SK-N-SH treated with all-trans-retinoic acid at 6 μM for 48 hours (cell line): ENCODE data around the gene COL23A1.

Source experiments
- ATAC-seq: fragments of 200-7000 bp; cut with Tn5 transposase; 3 replicates; pipeline ENCODE4 v1.9.1; 2020; ENCODE audit warnings: mild to moderate bottlenecking, moderate library complexity
- ARNTL ChIP-seq: fragments of 450-650 bp; formaldehyde crosslinking; IDR thresholded peaks from 2 replicates; pipeline ENCODE4 v1.5.0; 2020; ENCODE audit warnings: low read depth, mild to moderate bottlenecking, moderate library complexity, borderline replicate concordance
- BACH2 ChIP-seq: fragments of 250-450 bp; sonication (Bioruptor Pico); IDR thresholded peaks from 2 replicates; pipeline ENCODE4 v1.9.0; 2021; ENCODE audit warnings: mild to moderate bottlenecking, borderline replicate concordance
- CSDC2 ChIP-seq: fragments of 250-450 bp; sonication (Bioruptor Pico); IDR thresholded peaks from 2 replicates; pipeline ENCODE4 v1.5.0; 2020; ENCODE audit warnings: mild to moderate bottlenecking, moderate library complexity
- ESRRG ChIP-seq: fragments of 250-450 bp; sonication (Bioruptor Pico); IDR thresholded peaks from 2 replicates; pipeline ENCODE4 v1.6.1; 2021; ENCODE audit warnings: mild to moderate bottlenecking
- GLIS3 ChIP-seq: fragments of 250-450 bp; sonication (Bioruptor Pico); IDR thresholded peaks from 2 replicates; pipeline ENCODE4 v1.5.0; 2020; ENCODE audit warnings: mild to moderate bottlenecking, moderate library complexity
- ISL1 ChIP-seq: fragments of 250-450 bp; sonication (Bioruptor Pico); IDR thresholded peaks from 2 replicates; pipeline ENCODE4 v2.1.2; 2022; ENCODE audit warnings: mild to moderate bottlenecking, moderate library complexity
- PPARA ChIP-seq: fragments of 250-450 bp; sonication (Bioruptor Pico); IDR thresholded peaks from 2 replicates; pipeline ENCODE4 v1.5.0; 2020; ENCODE audit warnings: mild to moderate bottlenecking, borderline replicate concordance
- SNAI2 ChIP-seq: fragments of 250-450 bp; sonication (Bioruptor Pico); IDR thresholded peaks from 2 replicates; pipeline ENCODE4 v1.5.0; 2020; ENCODE audit warnings: mild to moderate bottlenecking, moderate library complexity
- TCF4 ChIP-seq: fragments of 250-450 bp; sonication (Bioruptor Pico); IDR thresholded peaks from 2 replicates; pipeline ENCODE4 v1.8.0; 2021; ENCODE audit warnings: mild to moderate bottlenecking, moderate library complexity, borderline replicate concordance
- TOX ChIP-seq: fragments of 250-450 bp; sonication (Bioruptor Pico); IDR thresholded peaks from 2 replicates; pipeline ENCODE4 v1.8.0; 2021; ENCODE audit warnings: mild to moderate bottlenecking, moderate library complexity, borderline replicate concordance
- ZC3H10 ChIP-seq: fragments of 250-450 bp; sonication (Bioruptor Pico); IDR thresholded peaks from 2 replicates; pipeline ENCODE4 v1.5.1; 2021; ENCODE audit warnings: mild to moderate bottlenecking, moderate library complexity
- ZFP3 ChIP-seq: fragments of 250-450 bp; sonication (Bioruptor Pico); IDR thresholded peaks from 2 replicates; pipeline ENCODE4 v1.5.0; 2020; ENCODE audit warnings: mild to moderate bottlenecking, moderate library complexity
- ZFP30 ChIP-seq: fragments of 450-650 bp; formaldehyde crosslinking; IDR thresholded peaks from 2 replicates; pipeline ENCODE4 v1.5.0; 2022; ENCODE audit warnings: mild to moderate bottlenecking, moderate library complexity
- ZNF70 ChIP-seq: fragments of 450-650 bp; formaldehyde crosslinking; IDR thresholded peaks from 2 replicates; pipeline ENCODE4 v1.5.0; 2020; ENCODE audit warnings: mild to moderate bottlenecking, moderate library complexity
- TF ChIP-seq, protein P1 (sequence below): fragments of 250-450 bp; sonication (Bioruptor Pico); IDR thresholded peaks from 2 replicates; pipeline ENCODE4 v1.5.0; 2020; ENCODE audit warnings: mild to moderate bottlenecking, moderate library complexity
- TF ChIP-seq, protein P2 (sequence below): fragments of 250-450 bp; sonication (Bioruptor Pico); IDR thresholded peaks from 2 replicates; pipeline ENCODE4 v1.8.0; 2021; ENCODE audit warnings: low read depth, mild to moderate bottlenecking, moderate library complexity, borderline replicate concordance
- TF ChIP-seq, protein P3 (sequence below): fragments of 250-450 bp; sonication (Bioruptor Pico); IDR thresholded peaks from 2 replicates; pipeline ENCODE4 v1.5.1; 2021; ENCODE audit warnings: mild to moderate bottlenecking, moderate library complexity

COL23A1 gene

DNA sequence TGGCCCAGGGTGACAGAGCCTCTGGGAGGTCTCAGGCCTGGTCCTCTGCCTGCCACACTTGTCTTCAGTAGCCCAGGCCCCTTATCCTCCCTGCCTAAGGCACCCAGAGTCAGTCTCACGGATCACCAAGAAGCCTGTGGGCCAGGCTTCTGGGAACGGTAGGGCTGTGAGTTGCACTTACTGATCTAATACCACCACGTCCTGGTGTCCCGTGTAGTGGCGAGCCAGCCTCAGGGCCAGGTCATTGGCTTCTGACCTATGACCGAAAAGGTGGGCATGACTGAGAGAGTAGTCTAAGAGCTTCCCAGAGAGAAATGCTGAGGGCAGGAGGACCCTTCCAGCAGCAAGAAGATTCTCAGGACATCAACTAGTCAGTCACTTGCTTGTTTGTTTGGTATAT, 365.0 kb downstream of the COL23A1 start:
- TF ChIP-seq, protein P1, sequence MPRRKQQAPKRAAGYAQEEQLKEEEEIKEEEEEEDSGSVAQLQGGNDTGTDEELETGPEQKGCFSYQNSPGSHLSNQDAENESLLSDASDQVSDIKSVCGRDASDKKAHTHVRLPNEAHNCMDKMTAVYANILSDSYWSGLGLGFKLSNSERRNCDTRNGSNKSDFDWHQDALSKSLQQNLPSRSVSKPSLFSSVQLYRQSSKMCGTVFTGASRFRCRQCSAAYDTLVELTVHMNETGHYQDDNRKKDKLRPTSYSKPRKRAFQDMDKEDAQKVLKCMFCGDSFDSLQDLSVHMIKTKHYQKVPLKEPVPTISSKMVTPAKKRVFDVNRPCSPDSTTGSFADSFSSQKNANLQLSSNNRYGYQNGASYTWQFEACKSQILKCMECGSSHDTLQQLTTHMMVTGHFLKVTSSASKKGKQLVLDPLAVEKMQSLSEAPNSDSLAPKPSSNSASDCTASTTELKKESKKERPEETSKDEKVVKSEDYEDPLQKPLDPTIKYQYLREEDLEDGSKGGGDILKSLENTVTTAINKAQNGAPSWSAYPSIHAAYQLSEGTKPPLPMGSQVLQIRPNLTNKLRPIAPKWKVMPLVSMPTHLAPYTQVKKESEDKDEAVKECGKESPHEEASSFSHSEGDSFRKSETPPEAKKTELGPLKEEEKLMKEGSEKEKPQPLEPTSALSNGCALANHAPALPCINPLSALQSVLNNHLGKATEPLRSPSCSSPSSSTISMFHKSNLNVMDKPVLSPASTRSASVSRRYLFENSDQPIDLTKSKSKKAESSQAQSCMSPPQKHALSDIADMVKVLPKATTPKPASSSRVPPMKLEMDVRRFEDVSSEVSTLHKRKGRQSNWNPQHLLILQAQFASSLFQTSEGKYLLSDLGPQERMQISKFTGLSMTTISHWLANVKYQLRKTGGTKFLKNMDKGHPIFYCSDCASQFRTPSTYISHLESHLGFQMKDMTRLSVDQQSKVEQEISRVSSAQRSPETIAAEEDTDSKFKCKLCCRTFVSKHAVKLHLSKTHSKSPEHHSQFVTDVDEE: no peak
- TF ChIP-seq, protein P2, sequence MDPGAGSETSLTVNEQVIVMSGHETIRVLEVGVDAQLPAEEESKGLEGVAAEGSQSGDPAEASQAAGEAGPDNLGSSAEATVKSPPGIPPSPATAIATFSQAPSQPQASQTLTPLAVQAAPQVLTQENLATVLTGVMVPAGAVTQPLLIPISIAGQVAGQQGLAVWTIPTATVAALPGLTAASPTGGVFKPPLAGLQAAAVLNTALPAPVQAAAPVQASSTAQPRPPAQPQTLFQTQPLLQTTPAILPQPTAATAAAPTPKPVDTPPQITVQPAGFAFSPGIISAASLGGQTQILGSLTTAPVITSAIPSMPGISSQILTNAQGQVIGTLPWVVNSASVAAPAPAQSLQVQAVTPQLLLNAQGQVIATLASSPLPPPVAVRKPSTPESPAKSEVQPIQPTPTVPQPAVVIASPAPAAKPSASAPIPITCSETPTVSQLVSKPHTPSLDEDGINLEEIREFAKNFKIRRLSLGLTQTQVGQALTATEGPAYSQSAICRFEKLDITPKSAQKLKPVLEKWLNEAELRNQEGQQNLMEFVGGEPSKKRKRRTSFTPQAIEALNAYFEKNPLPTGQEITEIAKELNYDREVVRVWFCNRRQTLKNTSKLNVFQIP (CRISPR knock-in tag): no peak
- no peak for TF ChIP-seq ARNTL (CRISPR knock-in tag)
- no peak for TF ChIP-seq ZNF70
- TF ChIP-seq, protein P3, sequence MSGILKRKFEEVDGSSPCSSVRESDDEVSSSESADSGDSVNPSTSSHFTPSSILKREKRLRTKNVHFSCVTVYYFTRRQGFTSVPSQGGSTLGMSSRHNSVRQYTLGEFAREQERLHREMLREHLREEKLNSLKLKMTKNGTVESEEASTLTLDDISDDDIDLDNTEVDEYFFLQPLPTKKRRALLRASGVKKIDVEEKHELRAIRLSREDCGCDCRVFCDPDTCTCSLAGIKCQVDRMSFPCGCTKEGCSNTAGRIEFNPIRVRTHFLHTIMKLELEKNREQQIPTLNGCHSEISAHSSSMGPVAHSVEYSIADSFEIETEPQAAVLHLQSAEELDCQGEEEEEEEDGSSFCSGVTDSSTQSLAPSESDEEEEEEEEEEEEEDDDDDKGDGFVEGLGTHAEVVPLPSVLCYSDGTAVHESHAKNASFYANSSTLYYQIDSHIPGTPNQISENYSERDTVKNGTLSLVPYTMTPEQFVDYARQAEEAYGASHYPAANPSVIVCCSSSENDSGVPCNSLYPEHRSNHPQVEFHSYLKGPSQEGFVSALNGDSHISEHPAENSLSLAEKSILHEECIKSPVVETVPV (CRISPR knock-in tag): no peak
- no peak for TF ChIP-seq SNAI2
- no peak for TF ChIP-seq CSDC2 (CRISPR knock-in tag)
- no peak for TF ChIP-seq ZFP3
- no peak for TF ChIP-seq ISL1 (CRISPR knock-in tag)
- TF ChIP-seq TCF4 (CRISPR knock-in tag): no peak
- TF ChIP-seq PPARA: no peak
- ATAC-seq: no peak

GRCh38 chr5:178224403-178224802, 365.8 kb downstream of the COL23A1 start:
- ATAC-seq: no peak

DNA sequence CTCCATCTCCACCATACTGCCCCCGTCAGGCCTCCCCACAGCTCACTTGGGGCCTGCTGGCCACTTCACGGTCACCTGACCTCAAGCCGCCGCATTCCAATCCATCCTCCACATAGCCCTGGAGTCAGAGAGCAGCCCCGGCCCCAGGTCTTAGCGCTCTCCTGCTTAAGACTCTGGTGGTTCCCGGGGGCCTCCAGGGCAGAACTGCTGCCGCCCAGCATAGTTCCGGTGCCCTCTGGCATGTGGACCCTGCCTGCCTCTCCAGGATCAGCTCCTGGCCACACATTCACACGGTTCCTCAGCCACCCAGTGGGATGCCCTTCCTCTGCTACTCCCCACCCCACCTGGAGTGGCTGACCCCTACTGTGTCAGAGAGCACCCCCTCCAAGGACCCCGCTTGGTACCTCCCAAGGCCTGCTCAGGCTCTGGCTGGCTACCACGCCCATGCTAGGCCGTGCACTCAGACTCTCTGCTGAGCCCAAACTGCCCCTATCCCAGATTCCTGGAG, 366.3 kb downstream of the COL23A1 start:
- no peak for TF ChIP-seq ZNF70
- TF ChIP-seq BACH2: no peak
- TF ChIP-seq ARNTL (CRISPR knock-in tag): no peak
- TF ChIP-seq SNAI2: no peak
- TF ChIP-seq, protein P1: no peak
- TF ChIP-seq ISL1 (CRISPR knock-in tag): no peak
- no peak for TF ChIP-seq GLIS3
- TF ChIP-seq PPARA: no peak
- no peak for TF ChIP-seq TCF4 (CRISPR knock-in tag)
- TF ChIP-seq TOX: no peak
- TF ChIP-seq CSDC2 (CRISPR knock-in tag): no peak
- TF ChIP-seq, protein P3 (CRISPR knock-in tag): no peak
- TF ChIP-seq ZC3H10 (CRISPR knock-in tag): no peak
- no peak for TF ChIP-seq ZFP30 (CRISPR knock-in tag)
- no peak for TF ChIP-seq ESRRG (CRISPR knock-in tag)
- TF ChIP-seq ZFP3: no peak

More at GRCh38 chr5:178224403-178224802, 365.8 kb downstream of the COL23A1 start:
- TF ChIP-seq, protein P2 (CRISPR knock-in tag): no peak

More for the DNA sequence above, 366.3 kb downstream of the COL23A1 start:
- ATAC-seq: no peak
